GM12875 (cell line): ENCODE data around the gene HOXD12.

Experiments used
- H3K4me3 ChIP-seq: one replicate; pipeline ENCODE4 v1.5.1; 2011; ENCODE audit warnings: low read depth, low read length, control low read depth
- CTCF ChIP-seq: IDR thresholded peaks from 2 replicates; pipeline ENCODE4 v1.5.1; 2011; ENCODE audit warnings: low read depth, mild to moderate bottlenecking, control low read depth, inconsistent platforms, low read length, moderate library complexity, borderline replicate concordance; ENCODE audit not compliant: insufficient read depth

The HOXD12 gene

GRCh38 chr2:176081837-176082524, 17.6 kb upstream of the HOXD12 start:
- no peak overlapping the region for H3K4me3 ChIP-seq

GRCh38 chr2:176082525-176082823, 17.1 kb upstream of the HOXD12 start:
- TF ChIP-seq CTCF = no peak

More at GRCh38 chr2:176081837-176082524, 17.6 kb upstream of the HOXD12 start:
- TF ChIP-seq CTCF = no peak

GRCh38 chr2:176082824-176083751, 16.5 kb upstream of the HOXD12 start:
- no peak overlapping the region for H3K4me3 ChIP-seq
- no peak for TF ChIP-seq CTCF

More at GRCh38 chr2:176082525-176082823, 17.1 kb upstream of the HOXD12 start:
- H3K4me3 ChIP-seq = no peak overlapping the region

GRCh38 chr2:176083796-176084261, 15.8 kb upstream of the HOXD12 start, which contains the start of gene EVX2:
Gene EVX2 (minus strand): TSS chr2:176083962. CDS start chr2:176083776, 186 bp downstream.
- no peak for TF ChIP-seq CTCF
- H3K4me3 ChIP-seq = no peak within 1 kb of the TSS

GRCh38 chr2:176084611-176085119, 14.9 kb upstream of the HOXD12 start:
- no peak for TF ChIP-seq CTCF
- H3K4me3 ChIP-seq = no peak overlapping the region

- no peak overlapping the region for H3K4me3 ChIP-seq
- no peak for TF ChIP-seq CTCF
Measured at GRCh38 chr2:176085120-176085788, 14.3 kb upstream of the HOXD12 start.
